Pancreas (tissue), 10 donors: ENCODE results near the gene CAPN13. TPM values are rescaled to one million over a fixed set of nuclear protein-coding genes. Genes with fewer than 3 reads are reported as not detected.

Experiments used
- ATAC-seq, 4 donors: fragments of 200-7000 bp; cut with Tn5 transposase; one replicate each; pipeline versions ENCODE4 v1.8.0 to v1.9.1; 2020; ENCODE audit warnings: mild to moderate bottlenecking in 4 of 4, moderate library complexity in 4 of 4
- DNase-seq, 6 donors: peaks; one replicate each; pipeline ENCODE4 v3.0.0-alpha.2; 2020
- FAIRE-seq: peaks from 2 replicates; lab custom pipeline; 2012; peaks lifted over from hg19 to GRCh38; lab: Jason Lieb, UNC
- H3K27ac ChIP-seq, 4 donors: fragments of 200-600 bp; sonication (generic); 1 replicate in 3 of 4; 2 replicates in 1 of 4; pipeline versions ENCODE4 v1.5.0 to v1.8.0; 2020
- H3K27me3 ChIP-seq, 4 donors: fragments of 200-600 bp; one replicate each; pipeline ENCODE4 v1.8.0; 2021
- H3K36me3 ChIP-seq, 3 donors: fragments of 200-600 bp; sonication (generic) in 1 of 3; one replicate each; pipeline versions ENCODE4 v1.5.0 to v1.8.0; 2020 to 2021
- H3K4me1 ChIP-seq, 3 donors: fragments of 200-600 bp; one replicate each; pipeline ENCODE4 v1.8.0; 2021
- H3K4me3 ChIP-seq, 4 donors: fragments of 200-600 bp; sonication (generic) in 2 of 4; one replicate each; pipeline versions ENCODE4 v1.5.0 to v1.8.0; 2020 to 2021
- H3K9me3 ChIP-seq, 4 donors: fragments of 200-600 bp; one replicate each; pipeline ENCODE4 v1.8.0; 2021
- CTCF ChIP-seq, 4 donors: fragments of 200-600 bp; sonication (generic) in 3 of 4; IDR thresholded peaks; one replicate each; pipeline versions ENCODE4 v1.5.0 to v1.8.0; 2021; ENCODE audit warnings: antibody characterized with exemption in 4 of 4
- WGBS, 2 donors: extraction: QIAGEN DNeasy Blood & Tissue Kit; methylation state at CpG; one replicate each; pipeline ENCODE4 v1.1.7; 2013; 5-methylcytosine and 5-hydroxymethylcytosine counted together
- intact Hi-C, 3 donors: fragments of 100-400 bp; cut with DNase I; formaldehyde crosslinking; loops; one replicate each; pipeline versions ENCODE4 v1.11.1 to v1.14.2; 2022
- polyA plus RNA-seq, 2 donors: library from polyadenylated mRNA; stranded (reverse); fragments of 200-250 nt; gene quantifications; one replicate each; pipeline ENCODE4 v1.2.3, GENCODE V29; 2013
- total RNA-seq, 6 donors: library from RNA; stranded (reverse); fragmentation: NEBNext Ultra II Directional in 4 of 6; extraction: Animal tissue kit (Norgen Biotek cat#: 25700) in 4 of 6; gene quantifications; one replicate each; pipeline versions ENCODE4 v1.2.1 to v1.2.4, GENCODE V29; 2021 to 2023
- donor health status: healthy with polysubstance abuse.
- donor health status: DM: no; HTN: no; CAD: no; lungs with moderate emphysema.
- donor health status: DM: no; HTN: no; CAD: no.
- donor health status: control.
- donor health status: control.
- donor health status: Bipolar disorder and iron deficiency.
- donor health status: DM: yes; HTN: yes; CAD: no.
- donor health status: DM: no; HTN: no; CAD: no.
- donor health status: DM: no; HTN: no; CAD: no.
- donor health status: DM: yes; HTN: yes; CAD: no.

The CAPN13 gene
- total and polyA plus RNA-seq, 8 donors = 2.7 to 18.3 (median 6.5) TPM

GRCh38 chr2:30675758-30676157 is 131.5 kb downstream of the CAPN13 start:
- no peak for TF ChIP-seq CTCF (IDR thresholded peaks at IDR 0.05)
- Histone ChIP-seq H3K4me3 (no peak overlapping the region), H3K36me3 (no peaks in the 10 kb centered on the region), H3K4me1 (no peaks in the 10 kb centered on the region), H3K27ac (no peak overlapping the region), H3K27me3 (no peaks in the 10 kb centered on the region), H3K9me3 (no peaks in the 10 kb centered on the region)
- ATAC-seq (no peak), FAIRE-seq (no peak), DNase-seq (no peak)
- intact Hi-C loops = no loop called here
- WGBS, 2 donors = 87 to 91% methylated on average over 2 of the region's 2 CpGs

- DNase-seq = no peak
- TF ChIP-seq CTCF (IDR thresholded peaks at IDR 0.05) = no peak
- 82 to 89% methylated on average over 4 of the region's 4 CpGs for WGBS, 2 donors
- no peak for FAIRE-seq
- Histone ChIP-seq H3K27me3 (no peaks in the 10 kb centered on the region), H3K36me3 (no peaks in the 10 kb centered on the region), H3K27ac (no peak overlapping the region), H3K4me1 (no peaks in the 10 kb centered on the region), H3K4me3 (no peak overlapping the region), H3K9me3 (no peaks in the 10 kb centered on the region)
- intact Hi-C loops = no loop called here
- ATAC-seq = no peak
Measured at GRCh38 chr2:30673127-30673526, 134.1 kb downstream of the CAPN13 start.
